Neural cell (in vitro differentiated cells): Measurements from ENCODE around the gene AEBP1.

Source experiments
- EZH2 ChIP-seq: fragments of 200-600, 300-800 bp; shearing (Covaris generic), sonication (generic); IDR thresholded peaks from 2 replicates; pipeline ENCODE4 v1.6.1; 2014; ENCODE audit warnings: antibody characterized with exemption, low read length, borderline replicate concordance, mild to moderate bottlenecking; ENCODE audit not compliant: insufficient read depth, poor library complexity, severe bottlenecking
- MXI1 ChIP-seq: fragments of 450-650 bp; conservative IDR thresholded peaks from 2 replicates; pipeline ENCODE4 v1.6.1; 2014; ENCODE audit warnings: antibody characterized with exemption, mild to moderate bottlenecking; ENCODE audit not compliant: poor library complexity, severe bottlenecking
- POLR2AphosphoS5 ChIP-seq: IDR thresholded peaks from 2 replicates; pipeline ENCODE4 v1.6.1; 2012
- TF ChIP-seq, protein P1 (sequence below): fragments of 450-650 bp; IDR thresholded peaks from 2 replicates; pipeline ENCODE4 v1.5.1; 2014; ENCODE audit warnings: antibody characterized with exemption, mild to moderate bottlenecking, moderate library complexity; ENCODE audit not compliant: poor library complexity, severe bottlenecking

DNA sequence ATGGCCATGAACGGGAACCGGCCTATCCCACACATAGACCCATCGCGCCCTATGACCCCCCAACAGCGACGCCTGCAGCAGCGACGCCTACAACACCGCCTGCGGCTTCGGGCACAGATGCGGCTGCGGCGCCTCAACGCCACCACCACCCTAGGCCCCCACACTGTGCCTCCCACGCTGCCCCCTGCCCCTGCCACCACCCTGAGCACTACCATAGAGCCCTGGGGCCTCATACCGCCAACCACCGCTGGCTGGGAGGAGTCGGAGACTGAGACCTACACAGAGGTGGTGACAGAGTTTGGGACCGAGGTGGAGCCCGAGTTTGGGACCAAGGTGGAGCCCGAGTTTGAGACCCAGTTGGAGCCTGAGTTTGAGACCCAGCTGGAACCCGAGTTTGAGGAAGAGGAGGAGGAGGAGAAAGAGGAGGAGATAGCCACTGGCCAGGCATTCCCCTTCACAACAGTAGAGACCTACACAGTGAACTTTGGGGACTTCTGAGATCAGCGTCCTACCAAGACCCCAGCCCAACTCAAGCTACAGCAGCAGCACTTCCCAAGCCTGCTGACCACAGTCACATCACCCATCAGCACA is 9.7 kb downstream of the AEBP1 start:
- TF ChIP-seq, protein P1, sequence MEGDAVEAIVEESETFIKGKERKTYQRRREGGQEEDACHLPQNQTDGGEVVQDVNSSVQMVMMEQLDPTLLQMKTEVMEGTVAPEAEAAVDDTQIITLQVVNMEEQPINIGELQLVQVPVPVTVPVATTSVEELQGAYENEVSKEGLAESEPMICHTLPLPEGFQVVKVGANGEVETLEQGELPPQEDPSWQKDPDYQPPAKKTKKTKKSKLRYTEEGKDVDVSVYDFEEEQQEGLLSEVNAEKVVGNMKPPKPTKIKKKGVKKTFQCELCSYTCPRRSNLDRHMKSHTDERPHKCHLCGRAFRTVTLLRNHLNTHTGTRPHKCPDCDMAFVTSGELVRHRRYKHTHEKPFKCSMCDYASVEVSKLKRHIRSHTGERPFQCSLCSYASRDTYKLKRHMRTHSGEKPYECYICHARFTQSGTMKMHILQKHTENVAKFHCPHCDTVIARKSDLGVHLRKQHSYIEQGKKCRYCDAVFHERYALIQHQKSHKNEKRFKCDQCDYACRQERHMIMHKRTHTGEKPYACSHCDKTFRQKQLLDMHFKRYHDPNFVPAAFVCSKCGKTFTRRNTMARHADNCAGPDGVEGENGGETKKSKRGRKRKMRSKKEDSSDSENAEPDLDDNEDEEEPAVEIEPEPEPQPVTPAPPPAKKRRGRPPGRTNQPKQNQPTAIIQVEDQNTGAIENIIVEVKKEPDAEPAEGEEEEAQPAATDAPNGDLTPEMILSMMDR = no peak
- no peak for TF ChIP-seq MXI1
- no peak for TF ChIP-seq EZH2
- TF ChIP-seq POLR2AphosphoS5 = no peak
